ENCODE measurements around the gene RPS6KC1. TPM values are rescaled to one million over a fixed set of nuclear protein-coding genes. Genes with fewer than 3 reads are reported as not detected.

Gene RPS6KC1
- total RNA-seq, 1 donor from 2014 or later, result 13.0 TPM

DNA sequence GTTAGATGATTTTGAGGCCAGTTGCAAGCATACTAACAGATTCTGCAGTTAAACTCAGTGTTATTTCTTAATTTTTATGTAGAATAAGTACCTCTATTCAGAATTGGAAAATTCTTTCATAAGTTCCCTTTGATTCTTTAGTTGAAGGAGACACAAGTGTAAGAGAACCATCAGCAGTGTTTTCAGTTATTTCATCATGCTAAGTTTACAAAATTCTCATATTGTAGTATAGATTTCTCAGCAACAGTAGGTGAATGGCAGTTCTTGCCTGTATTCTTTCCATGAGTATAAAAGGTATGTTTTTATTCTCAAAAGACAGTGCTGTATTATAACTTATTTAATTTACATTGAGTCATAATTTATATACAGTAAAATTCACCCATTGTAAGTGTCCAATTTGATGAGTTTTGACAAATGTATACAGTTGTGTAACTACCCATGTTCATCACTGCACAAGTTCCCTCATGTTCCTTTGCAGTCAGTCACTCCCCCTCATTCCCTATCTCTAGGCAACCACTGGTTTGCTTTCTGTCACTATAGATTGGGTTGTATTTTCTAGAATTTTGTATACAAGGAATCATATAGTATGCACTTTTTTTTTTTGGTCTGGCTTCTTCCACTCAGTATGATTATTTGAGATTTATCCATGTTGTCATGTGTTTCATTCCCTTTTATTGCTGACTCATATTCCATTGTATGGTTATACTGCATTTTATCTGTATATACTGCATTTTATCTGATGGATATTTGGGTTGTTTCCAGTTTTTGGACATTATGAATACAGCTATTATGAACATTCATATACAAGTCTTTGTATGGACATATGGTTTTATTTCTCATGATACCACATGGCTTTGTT is 3.9 kb downstream of the RPS6KC1 start:
- ATAC-seq (ENCODE audit: low read depth), result no peak
- POLR2A ChIA-PET, result no interaction called here
- DNase-seq, result no peak
- Mint-ChIP-seq H3K4me1 (peaks cover 25% of the 10 kb centered on the region), H3K27ac (no peak overlapping the region), H3K36me3 (ENCODE audit: low read depth) (peaks cover 17% of the 10 kb centered on the region), H3K4me3 (no peak overlapping the region), H3K27me3 (no peaks in the 10 kb centered on the region), H3K9me3 (peaks cover 2% of the 10 kb centered on the region)
- TF ChIP-seq, protein P1, sequence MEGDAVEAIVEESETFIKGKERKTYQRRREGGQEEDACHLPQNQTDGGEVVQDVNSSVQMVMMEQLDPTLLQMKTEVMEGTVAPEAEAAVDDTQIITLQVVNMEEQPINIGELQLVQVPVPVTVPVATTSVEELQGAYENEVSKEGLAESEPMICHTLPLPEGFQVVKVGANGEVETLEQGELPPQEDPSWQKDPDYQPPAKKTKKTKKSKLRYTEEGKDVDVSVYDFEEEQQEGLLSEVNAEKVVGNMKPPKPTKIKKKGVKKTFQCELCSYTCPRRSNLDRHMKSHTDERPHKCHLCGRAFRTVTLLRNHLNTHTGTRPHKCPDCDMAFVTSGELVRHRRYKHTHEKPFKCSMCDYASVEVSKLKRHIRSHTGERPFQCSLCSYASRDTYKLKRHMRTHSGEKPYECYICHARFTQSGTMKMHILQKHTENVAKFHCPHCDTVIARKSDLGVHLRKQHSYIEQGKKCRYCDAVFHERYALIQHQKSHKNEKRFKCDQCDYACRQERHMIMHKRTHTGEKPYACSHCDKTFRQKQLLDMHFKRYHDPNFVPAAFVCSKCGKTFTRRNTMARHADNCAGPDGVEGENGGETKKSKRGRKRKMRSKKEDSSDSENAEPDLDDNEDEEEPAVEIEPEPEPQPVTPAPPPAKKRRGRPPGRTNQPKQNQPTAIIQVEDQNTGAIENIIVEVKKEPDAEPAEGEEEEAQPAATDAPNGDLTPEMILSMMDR (IDR thresholded peaks at IDR 0.05), result no peak
- CTCF ChIA-PET, result no interaction called here
- intact Hi-C loops (cut with micrococcal nuclease), result loop anchor here (5.0 kb wide), 1 partner anchor 52 kb away; no protein-coding TSS in a partner anchor

GRCh38 chr1:213055767-213056166 is 4.7 kb downstream of the RPS6KC1 start:
- Mint-ChIP-seq H3K36me3 (ENCODE audit: low read depth) (peaks cover 15% of the 10 kb centered on the region), H3K4me1 (peaks cover 17% of the 10 kb centered on the region), H3K4me3 (no peak overlapping the region), H3K27ac (no peak overlapping the region), H3K27me3 (no peaks in the 10 kb centered on the region), H3K9me3 (peaks cover 2% of the 10 kb centered on the region)
- CTCF ChIA-PET, result no interaction called here
- POLR2A ChIA-PET, result no interaction called here
- intact Hi-C loops (cut with micrococcal nuclease), result no loop called here
- DNase-seq (no peak), ATAC-seq (ENCODE audit: low read depth) (no peak)
- TF ChIP-seq, protein P1 (IDR thresholded peaks at IDR 0.05), result no peak

GRCh38 chr1:213057264-213058059 is 6.4 kb downstream of the RPS6KC1 start:
- Mint-ChIP-seq H3K4me3 (no peak overlapping the region), H3K4me1 (peaks cover 11% of the 10 kb centered on the region), H3K27ac (no peak overlapping the region), H3K36me3 (ENCODE audit: low read depth) (peaks cover 6% of the 10 kb centered on the region), H3K27me3 (no peaks in the 10 kb centered on the region), H3K9me3 (peaks cover 2% of the 10 kb centered on the region)
- CTCF ChIA-PET, result no interaction called here
- TF ChIP-seq, protein P1 (IDR thresholded peaks at IDR 0.05), result no peak
- intact Hi-C loops (cut with micrococcal nuclease), result no loop called here
- POLR2A ChIA-PET, result no interaction called here
- DNase-seq (no peak), ATAC-seq (ENCODE audit: low read depth) (no peak)

DNA sequence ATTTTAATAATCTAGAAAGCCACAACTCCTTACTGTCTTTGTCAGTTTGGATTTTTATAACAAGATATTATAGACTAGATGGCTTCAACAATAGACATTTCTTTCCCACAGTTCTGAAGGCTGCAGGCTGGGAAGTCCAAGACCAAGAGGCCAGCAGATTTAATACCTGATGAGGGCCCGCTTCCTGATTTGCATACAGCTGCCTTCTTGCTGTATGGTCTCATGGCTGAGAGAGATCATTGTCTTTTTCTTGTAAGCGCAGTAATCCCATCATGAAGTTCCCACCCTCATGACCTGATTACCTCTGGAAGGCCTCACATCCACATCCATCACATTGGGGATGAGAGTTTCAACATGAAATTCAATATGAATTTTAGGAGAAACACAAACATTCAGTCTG is 9.8 kb downstream of the RPS6KC1 start:
- CTCF ChIA-PET, result no interaction called here
- Mint-ChIP-seq H3K9me3 (peaks cover 2% of the 10 kb centered on the region), H3K4me3 (no peak overlapping the region), H3K27me3 (no peaks in the 10 kb centered on the region), H3K36me3 (ENCODE audit: low read depth) (no peaks in the 10 kb centered on the region), H3K4me1 (peaks cover 9% of the 10 kb centered on the region), H3K27ac (no peak overlapping the region)
- POLR2A ChIA-PET, result no interaction called here
- intact Hi-C loops (cut with micrococcal nuclease), result no loop called here
- DNase-seq (no peak), ATAC-seq (ENCODE audit: low read depth) (no peak)
- TF ChIP-seq, protein P1 (IDR thresholded peaks at IDR 0.05), result no peak

- Mint-ChIP-seq H3K9me3 (peaks cover 2% of the 10 kb centered on the region), H3K36me3 (ENCODE audit: low read depth) (no peaks in the 10 kb centered on the region), H3K27me3 (no peaks in the 10 kb centered on the region), H3K4me1 (peaks cover 13% of the 10 kb centered on the region), H3K27ac (no peak overlapping the region), H3K4me3 (no peak overlapping the region)
- no peak for ATAC-seq (ENCODE audit: low read depth)
- TF ChIP-seq, protein P1 (IDR thresholded peaks at IDR 0.05), result no peak
- ChIA-PET POLR2A (no interaction called here), CTCF (no interaction called here)
- DNase-seq, result no peak
- intact Hi-C loops (cut with micrococcal nuclease), result no loop called here
Observed at GRCh38 chr1:213061263-213061662, 10.2 kb downstream of the RPS6KC1 start.

All from activated B cell treated with CpG ODN at 0.5 μM for 24 hours (primary cell).